Measurements from ENCODE around the gene GBF1. TPM values are rescaled to one million over a fixed set of nuclear protein-coding genes. Genes with fewer than 3 reads are reported as not detected.

Gene GBF1
- total RNA-seq, 3 donors from 2014 or later, result 42.9 to 46.5 (median 43.3) TPM

DNA sequence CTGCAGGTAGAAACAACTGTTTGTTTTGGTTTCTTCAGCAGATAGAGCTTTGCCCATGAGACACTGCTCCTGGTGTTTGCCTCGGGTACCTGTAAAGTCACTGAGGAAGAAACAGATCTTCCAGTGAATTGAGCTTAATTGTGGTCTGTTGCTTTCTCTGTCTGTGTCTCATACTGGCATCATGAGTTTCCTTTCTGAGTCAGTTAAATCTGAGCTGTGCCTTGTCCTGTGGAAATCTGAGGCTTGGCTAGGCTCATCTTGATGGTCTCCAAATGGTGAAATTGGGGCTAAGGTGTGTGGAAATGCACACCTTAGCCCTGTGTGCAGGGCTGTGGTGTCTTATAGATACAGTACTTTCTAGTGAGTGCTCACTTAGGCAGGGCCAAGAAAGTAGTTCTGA, 67.4 kb downstream of the GBF1 start:
- Mint-ChIP-seq H3K9me3 (no peaks in the 10 kb centered on the region), H3K27me3 (ENCODE audit: low read depth) (no peaks in the 10 kb centered on the region), H3K36me3 (ENCODE audit: insufficient read depth) (peaks cover 12% of the 10 kb centered on the region), H3K4me1 (ENCODE audit: low read depth) (peaks cover 38% of the 10 kb centered on the region), H3K4me3 (no peak overlapping the region)
- DNase-seq (no peak), ATAC-seq (peak; percentile 62 to 69)

DNA sequence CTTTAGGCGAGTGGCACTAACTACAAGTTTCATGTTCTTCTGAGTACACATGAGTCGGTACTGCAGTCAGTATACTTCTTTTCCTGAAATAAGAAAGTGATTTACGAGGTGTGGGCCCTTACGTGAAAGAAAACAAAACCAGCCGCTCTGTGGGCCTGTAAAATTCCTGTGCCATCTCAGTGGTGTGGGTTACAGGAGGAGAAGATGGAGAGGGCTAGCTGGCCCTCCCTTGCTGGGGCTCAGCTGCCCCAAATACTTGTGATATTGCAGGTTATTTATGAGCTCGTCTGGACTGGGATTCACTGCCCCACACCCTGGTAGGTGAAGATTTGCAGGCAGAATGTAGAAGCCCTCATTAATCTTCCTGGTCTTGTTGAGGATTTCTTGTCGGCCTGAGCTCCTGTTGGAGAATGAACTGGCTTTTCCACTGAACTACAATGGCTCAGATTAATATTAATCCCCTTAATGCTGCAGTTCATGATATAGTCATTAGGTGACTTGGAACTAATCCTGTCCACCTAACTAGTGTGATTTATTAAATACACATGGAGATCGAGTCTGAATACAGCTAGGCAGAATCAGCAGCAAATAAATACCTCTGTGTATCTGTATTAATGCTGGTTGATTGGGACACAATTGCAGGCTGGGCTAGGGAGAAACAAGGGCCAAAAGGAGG, 68.0 kb downstream of the GBF1 start:
- Mint-ChIP-seq H3K27me3 (ENCODE audit: low read depth) (no peaks in the 10 kb centered on the region), H3K4me1 (ENCODE audit: low read depth) (peaks cover 38% of the 10 kb centered on the region), H3K9me3 (no peaks in the 10 kb centered on the region), H3K4me3 (no peak overlapping the region), H3K36me3 (ENCODE audit: insufficient read depth) (peaks cover 7% of the 10 kb centered on the region)
- DNase-seq, result no peak
- no peak for ATAC-seq

DNA sequence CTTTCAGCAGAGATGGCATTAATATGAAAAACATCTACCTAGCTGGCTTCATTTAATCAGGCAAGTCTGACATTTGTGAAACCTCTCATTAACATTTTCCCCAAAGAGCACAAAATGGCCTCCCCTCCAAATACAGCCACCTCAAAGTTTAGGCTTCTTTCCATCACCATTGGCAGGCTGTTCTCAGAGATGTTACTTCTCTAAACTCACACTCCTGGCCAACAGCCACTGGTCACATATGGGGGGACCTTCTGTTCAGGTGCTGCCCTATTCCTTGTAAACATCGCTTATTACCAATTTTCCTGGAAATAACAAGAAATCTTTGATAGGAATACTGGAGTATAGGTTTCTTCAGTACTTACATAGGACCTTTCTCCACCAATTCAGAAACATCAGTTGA, 69.5 kb downstream of the GBF1 start:
- no peak overlapping the region for H3K4me3 Mint-ChIP-seq
- peaks cover 8% of the 10 kb centered on the region for H3K36me3 Mint-ChIP-seq (ENCODE audit: insufficient read depth)
- H3K27me3 Mint-ChIP-seq (ENCODE audit: low read depth), result no peaks in the 10 kb centered on the region
- H3K9me3 Mint-ChIP-seq, result no peaks in the 10 kb centered on the region
- no peak for DNase-seq
- ATAC-seq, result no peak
- peaks cover 37% of the 10 kb centered on the region for H3K4me1 Mint-ChIP-seq (ENCODE audit: low read depth)

DNA sequence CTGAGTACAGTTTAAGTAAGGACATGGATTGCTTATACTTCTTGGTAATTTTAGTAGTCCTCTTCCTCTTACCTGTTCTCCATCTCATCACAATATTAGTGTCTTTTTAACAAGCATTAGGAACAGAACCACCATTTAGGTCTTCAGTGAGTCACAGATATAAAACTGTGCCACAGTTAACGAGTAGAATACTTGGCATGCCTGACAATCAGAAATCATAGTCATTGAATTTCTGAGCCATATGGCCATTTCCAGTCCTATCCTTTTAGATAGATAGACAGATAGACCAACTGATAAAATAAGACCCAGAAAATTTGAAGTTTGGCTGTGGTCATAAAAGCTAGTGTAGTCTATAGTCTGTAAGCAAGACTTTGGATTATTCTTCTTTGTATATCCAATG, 71.1 kb downstream of the GBF1 start:
- ATAC-seq, result no peak
- Mint-ChIP-seq H3K4me1 (ENCODE audit: low read depth) (peaks cover 34% of the 10 kb centered on the region), H3K4me3 (no peak overlapping the region), H3K27me3 (ENCODE audit: low read depth) (no peaks in the 10 kb centered on the region), H3K36me3 (ENCODE audit: insufficient read depth) (peaks cover 13% of the 10 kb centered on the region), H3K9me3 (no peaks in the 10 kb centered on the region)
- DNase-seq, result no peak

DNA sequence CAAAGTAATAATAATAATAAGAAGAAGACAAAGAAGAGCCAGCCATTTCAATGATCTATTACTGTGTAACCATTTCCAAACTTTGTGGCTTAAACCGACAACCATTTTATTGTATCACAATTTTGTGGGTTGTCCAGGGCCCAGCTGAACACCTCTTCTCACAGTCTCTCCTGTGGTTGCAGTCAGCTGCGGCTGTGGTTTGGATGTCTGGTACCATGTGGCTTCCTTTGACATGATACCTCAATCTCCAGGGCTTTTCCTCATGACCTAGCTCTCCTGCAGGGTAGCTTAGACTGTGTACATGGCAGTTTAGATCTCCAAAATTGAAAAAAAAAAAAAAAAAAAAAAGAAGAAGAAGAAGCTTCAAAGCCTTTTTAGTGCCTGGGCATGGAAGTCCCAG, 77.6 kb downstream of the GBF1 start:
- ATAC-seq, result peak in 1 of 2 donors; percentile 30

DNA sequence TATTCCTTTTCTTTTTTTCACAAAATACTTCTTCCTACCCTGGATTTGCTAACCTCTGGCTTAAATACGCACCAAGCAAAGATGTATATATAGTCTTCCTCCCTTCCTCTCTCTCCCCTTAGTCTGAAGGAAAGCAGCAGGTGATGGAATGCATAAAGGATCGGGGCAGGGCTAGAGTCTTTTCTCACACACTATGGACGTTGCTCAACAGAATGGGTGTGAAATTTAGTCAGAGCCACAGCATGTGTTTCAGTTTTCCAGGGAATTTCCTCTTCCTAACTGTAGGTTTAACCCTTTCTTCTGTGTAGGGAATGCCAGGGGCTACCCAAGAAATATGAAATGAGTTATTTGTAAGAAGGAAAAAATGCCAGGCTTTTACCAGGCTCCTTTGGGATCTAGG, 78.7 kb downstream of the GBF1 start:
- Mint-ChIP-seq H3K4me3 (no peak overlapping the region), H3K4me1 (ENCODE audit: low read depth) (peaks cover 33% of the 10 kb centered on the region), H3K9me3 (no peaks in the 10 kb centered on the region), H3K27me3 (ENCODE audit: low read depth) (no peaks in the 10 kb centered on the region), H3K36me3 (ENCODE audit: insufficient read depth) (peaks cover 8% of the 10 kb centered on the region)
- ATAC-seq (no peak), DNase-seq (no peak)

More for the DNA sequence above, 77.6 kb downstream of the GBF1 start:
- peaks cover 7% of the 10 kb centered on the region for H3K36me3 Mint-ChIP-seq (ENCODE audit: insufficient read depth)
- H3K4me1 Mint-ChIP-seq (ENCODE audit: low read depth), result peaks cover 35% of the 10 kb centered on the region
- H3K4me3 Mint-ChIP-seq, result no peak overlapping the region
- H3K27me3 Mint-ChIP-seq (ENCODE audit: low read depth), result no peaks in the 10 kb centered on the region
- no peak for DNase-seq
- H3K9me3 Mint-ChIP-seq, result no peaks in the 10 kb centered on the region

DNA sequence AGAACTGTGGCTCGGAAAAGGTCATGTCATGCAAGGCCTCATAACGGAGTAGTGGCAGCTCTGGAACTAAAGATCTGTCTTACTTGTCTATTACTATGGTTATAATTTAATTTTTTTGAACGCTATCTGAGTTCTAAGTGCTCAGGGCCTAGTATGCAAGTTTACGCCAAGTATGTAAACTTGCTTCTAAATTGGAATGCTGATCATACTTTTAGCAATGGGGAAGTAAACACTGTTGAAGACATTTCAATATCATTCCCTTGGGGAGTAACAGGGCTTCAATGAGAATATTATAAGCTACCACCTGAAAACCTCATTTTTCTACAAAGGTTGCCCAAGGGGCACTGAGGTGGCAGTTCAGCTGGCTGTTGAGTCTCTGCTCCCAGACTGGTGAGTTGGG, 80.7 kb downstream of the GBF1 start:
- no peak overlapping the region for H3K4me3 Mint-ChIP-seq
- peaks cover 25% of the 10 kb centered on the region for H3K4me1 Mint-ChIP-seq (ENCODE audit: low read depth)

DNA sequence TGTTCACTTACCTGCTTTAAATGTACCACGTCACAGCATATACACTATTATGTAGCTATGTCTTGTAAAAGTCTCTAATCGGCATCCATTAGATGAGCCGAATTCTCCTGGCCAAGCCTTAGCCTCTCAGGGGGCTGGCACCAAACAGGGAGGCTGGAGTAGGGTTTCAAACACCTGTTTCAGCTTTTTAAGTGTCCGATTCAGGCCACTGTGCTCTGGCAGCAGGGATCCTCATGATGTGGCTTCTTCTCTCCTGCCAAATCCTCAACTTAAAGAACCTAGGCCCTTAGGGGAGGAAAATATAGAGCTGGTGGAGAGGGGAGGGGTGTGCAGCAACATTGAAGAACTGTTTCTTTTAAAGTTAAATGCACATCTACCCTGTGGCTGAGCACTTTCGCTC, 81.7 kb downstream of the GBF1 start:
- no peaks in the 10 kb centered on the region for H3K9me3 Mint-ChIP-seq
- H3K4me3 Mint-ChIP-seq, result no peak overlapping the region
- no peak for DNase-seq
- ATAC-seq, result no peak
- H3K27me3 Mint-ChIP-seq (ENCODE audit: low read depth), result no peaks in the 10 kb centered on the region
- H3K36me3 Mint-ChIP-seq (ENCODE audit: insufficient read depth), result peaks cover 3% of the 10 kb centered on the region
- H3K4me1 Mint-ChIP-seq (ENCODE audit: low read depth), result peaks cover 20% of the 10 kb centered on the region

More for the DNA sequence above, 80.7 kb downstream of the GBF1 start:
- no peaks in the 10 kb centered on the region for H3K27me3 Mint-ChIP-seq (ENCODE audit: low read depth)
- H3K36me3 Mint-ChIP-seq (ENCODE audit: insufficient read depth), result peaks cover 3% of the 10 kb centered on the region
- no peak for ATAC-seq
- H3K9me3 Mint-ChIP-seq, result no peaks in the 10 kb centered on the region
- DNase-seq, result no peak

DNA sequence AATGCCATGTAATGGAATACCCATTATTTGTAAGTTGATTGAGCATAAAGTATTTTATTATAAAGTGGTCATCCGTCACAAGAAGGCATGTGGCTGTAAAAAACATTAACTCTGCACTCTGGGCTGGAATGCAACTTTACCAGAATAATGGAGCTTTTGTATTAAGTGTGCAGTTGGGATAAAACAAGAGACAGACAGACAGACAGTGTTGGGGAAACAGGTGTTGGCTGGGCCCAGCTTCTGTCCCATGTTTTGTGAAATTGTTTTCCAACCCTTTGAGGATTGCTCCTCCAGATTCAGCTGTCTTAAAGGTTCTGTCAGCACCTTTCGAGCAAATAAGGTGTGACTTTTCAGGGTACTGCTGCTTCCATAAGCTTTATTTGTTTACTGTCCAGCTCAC, 82.3 kb downstream of the GBF1 start:
- H3K9me3 Mint-ChIP-seq, result no peaks in the 10 kb centered on the region
- peaks cover 14% of the 10 kb centered on the region for H3K4me1 Mint-ChIP-seq (ENCODE audit: low read depth)
- DNase-seq, result no peak
- ATAC-seq, result no peak
- H3K27me3 Mint-ChIP-seq (ENCODE audit: low read depth), result no peaks in the 10 kb centered on the region
- peaks cover 8% of the 10 kb centered on the region for H3K36me3 Mint-ChIP-seq (ENCODE audit: insufficient read depth)
- no peak overlapping the region for H3K4me3 Mint-ChIP-seq

DNA sequence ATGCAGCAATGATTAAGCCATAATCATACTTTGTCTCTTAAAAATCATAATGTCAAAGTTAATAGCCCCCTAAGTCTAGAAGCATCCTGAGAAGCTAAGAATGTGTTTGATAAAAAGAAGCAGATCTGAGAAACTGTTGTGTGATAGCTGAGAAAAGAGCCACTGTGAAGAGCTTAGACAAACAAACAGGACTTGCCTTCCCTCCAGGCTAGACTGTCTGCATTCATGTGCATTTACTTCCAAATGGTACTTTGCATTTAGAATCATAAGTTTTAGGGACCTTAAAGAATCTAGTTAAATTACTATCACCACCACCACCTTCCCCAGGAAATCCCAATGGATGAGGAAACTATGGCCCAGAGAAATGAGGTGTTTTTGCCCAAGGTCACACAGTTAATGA, 87.4 kb downstream of the GBF1 start:
- ATAC-seq (no peak), DNase-seq (no peak)
- Mint-ChIP-seq H3K4me3 (no peak overlapping the region), H3K27me3 (ENCODE audit: low read depth) (no peaks in the 10 kb centered on the region), H3K4me1 (ENCODE audit: low read depth) (peaks cover 2% of the 10 kb centered on the region), H3K36me3 (ENCODE audit: insufficient read depth) (peaks cover 21% of the 10 kb centered on the region), H3K9me3 (no peaks in the 10 kb centered on the region)

DNA sequence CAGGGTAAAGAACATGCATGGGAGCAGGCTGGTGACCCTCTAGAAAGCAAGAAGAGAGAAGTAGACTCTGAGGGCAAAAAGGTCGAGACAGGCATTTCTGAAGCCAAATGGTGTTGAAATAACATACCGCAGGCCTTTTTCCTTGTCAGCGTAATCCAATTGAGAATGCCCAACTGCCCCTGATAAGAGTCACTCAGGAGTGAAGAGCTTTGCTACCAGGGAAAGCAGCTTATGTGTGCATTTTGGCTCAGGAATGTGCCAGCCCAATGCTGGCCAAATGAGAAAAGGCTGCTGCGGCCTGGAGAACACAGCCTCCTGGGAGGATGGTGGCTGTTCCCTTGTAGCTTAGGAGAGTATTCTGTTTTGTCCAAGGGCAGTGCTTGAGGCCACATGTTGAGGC, 88.8 kb downstream of the GBF1 start:
- Mint-ChIP-seq H3K4me1 (ENCODE audit: low read depth) (peaks cover 3% of the 10 kb centered on the region), H3K9me3 (no peaks in the 10 kb centered on the region), H3K4me3 (no peak overlapping the region), H3K36me3 (ENCODE audit: insufficient read depth) (peaks cover 19% of the 10 kb centered on the region), H3K27me3 (ENCODE audit: low read depth) (no peaks in the 10 kb centered on the region)
- no peak for DNase-seq
- ATAC-seq, result no peak

DNA sequence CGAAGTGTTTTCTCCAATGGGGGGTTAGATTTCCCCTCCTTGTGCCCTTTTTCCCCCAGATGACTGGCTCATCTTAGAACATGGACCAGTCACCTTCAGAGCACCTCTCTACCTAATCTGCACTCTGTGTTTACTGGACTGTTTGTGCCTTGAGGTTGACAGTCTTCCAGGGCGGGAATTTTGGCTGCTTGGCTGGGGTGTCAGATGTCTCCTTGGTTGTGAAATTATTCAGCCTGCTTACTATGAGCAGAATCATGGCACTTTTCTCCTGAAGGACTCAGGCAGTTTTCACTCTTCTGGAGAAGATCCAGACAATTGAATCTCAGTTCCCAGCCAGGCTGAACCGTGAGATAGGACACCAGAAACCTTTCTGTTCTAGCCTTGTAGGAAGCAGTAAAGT, 89.9 kb downstream of the GBF1 start:
- DNase-seq (no peak), ATAC-seq (no peak)
- Mint-ChIP-seq H3K4me3 (no peak overlapping the region), H3K4me1 (ENCODE audit: low read depth) (peaks cover 3% of the 10 kb centered on the region), H3K27me3 (ENCODE audit: low read depth) (no peaks in the 10 kb centered on the region), H3K36me3 (ENCODE audit: insufficient read depth) (peaks cover 18% of the 10 kb centered on the region), H3K9me3 (no peaks in the 10 kb centered on the region)

DNA sequence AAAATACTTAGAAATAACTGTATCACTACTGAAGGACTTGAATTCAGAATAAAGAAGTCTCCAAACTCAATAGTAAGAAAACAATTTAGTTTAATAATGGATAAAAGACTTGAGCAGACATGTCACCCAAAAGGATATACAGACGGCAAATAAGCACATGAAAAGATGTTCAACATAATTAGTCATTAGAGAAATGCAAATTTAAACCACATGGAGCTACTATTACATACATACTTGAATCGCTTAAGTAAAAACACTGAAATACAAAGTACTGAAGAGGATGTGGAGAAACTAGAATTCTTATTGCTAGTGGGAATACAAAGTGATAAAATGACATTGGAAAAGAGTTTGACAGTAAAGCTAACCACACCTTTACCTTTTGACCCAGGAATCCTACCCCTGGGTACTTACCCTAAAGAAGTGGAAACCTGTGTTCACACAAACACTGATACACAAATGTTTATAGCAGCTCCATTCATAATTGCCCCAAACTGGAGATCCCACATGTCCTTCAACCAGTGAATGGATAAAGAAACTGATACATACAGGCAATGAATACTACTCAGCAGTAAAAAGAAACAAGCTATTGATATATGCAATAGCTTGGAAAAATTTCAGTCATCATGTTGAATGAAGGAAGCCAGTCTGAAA, 95.8 kb downstream of the GBF1 start:
- peaks cover 6% of the 10 kb centered on the region for H3K36me3 Mint-ChIP-seq (ENCODE audit: insufficient read depth)
- no peak overlapping the region for H3K4me3 Mint-ChIP-seq
- H3K4me1 Mint-ChIP-seq (ENCODE audit: low read depth), result peaks cover 16% of the 10 kb centered on the region
- no peaks in the 10 kb centered on the region for H3K27me3 Mint-ChIP-seq (ENCODE audit: low read depth)
- no peaks in the 10 kb centered on the region for H3K9me3 Mint-ChIP-seq
- DNase-seq, result no peak
- peak; percentile 58 to 69 for ATAC-seq

DNA sequence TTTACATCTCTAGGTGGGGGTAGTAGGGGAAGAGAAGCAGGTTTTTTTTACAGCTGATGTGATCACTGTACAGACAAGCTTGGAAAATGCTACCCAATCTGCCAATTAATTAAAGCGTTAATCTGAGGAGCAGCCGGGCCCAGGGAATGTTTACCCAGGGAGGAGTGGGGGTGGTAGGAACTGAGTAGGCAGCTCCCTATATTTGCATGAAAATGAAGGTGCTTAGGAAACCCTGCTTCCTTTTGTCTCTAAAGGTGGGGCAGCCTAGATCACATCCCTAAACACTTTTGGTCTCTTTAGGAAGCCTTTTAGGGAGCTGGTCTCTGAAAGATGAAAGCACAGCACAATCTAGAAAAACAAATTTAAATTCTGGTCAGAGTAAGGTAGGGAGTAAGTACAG, 97.1 kb downstream of the GBF1 start:
- Mint-ChIP-seq H3K36me3 (ENCODE audit: insufficient read depth) (peaks cover 11% of the 10 kb centered on the region), H3K4me1 (ENCODE audit: low read depth) (peaks cover 16% of the 10 kb centered on the region)
- DNase-seq, result no peak

DNA sequence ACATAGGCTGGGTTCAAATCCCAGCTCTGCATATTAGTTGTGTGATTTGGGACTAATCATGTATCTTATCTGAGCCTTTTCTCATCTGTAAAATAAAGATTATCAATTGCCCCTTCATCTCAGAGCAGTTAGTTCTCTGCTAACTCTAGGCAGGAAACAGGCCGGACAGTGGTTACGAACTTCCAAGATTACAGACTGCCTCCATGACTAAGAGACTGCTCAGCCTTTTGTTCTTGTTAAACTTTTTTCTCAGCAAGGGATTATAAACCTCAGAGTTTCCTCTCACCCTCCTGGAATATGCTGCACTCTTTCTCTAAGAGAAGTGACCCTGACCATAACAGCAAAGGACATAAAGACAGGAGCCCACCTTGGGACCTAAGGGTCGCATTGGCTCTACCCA, 97.6 kb downstream of the GBF1 start:
- H3K27me3 Mint-ChIP-seq (ENCODE audit: low read depth), result no peaks in the 10 kb centered on the region
- ATAC-seq (no peak), DNase-seq (no peak)
- no peaks in the 10 kb centered on the region for H3K9me3 Mint-ChIP-seq
- H3K36me3 Mint-ChIP-seq (ENCODE audit: insufficient read depth), result peaks cover 11% of the 10 kb centered on the region
- H3K4me1 Mint-ChIP-seq (ENCODE audit: low read depth), result peaks cover 13% of the 10 kb centered on the region
- H3K4me3 Mint-ChIP-seq, result no peak overlapping the region

More for the DNA sequence above, 97.1 kb downstream of the GBF1 start:
- Mint-ChIP-seq H3K4me3 (no peak overlapping the region), H3K9me3 (no peaks in the 10 kb centered on the region), H3K27me3 (ENCODE audit: low read depth) (no peaks in the 10 kb centered on the region)
- no peak for ATAC-seq

All from activated T-cell treated with anti-CD3 and anti-CD28 coated beads, Interleukin-2, amount 50 U/mL, for 4 hours (primary cell).